Measurements from ENCODE around the gene KIF6.
"Not testable (repeated sequence)": the region's sequence is repeated elsewhere in the genome, so short reads cannot be mapped to it uniquely, and the experiment has no call there.

GRCh38 chr6:39677318-39677717 is 47.9 kb downstream of the KIF6 start:
- TF ChIP-seq POLR2A, CTCF (IDR thresholded peaks at IDR 0.05): not testable (repeated sequence)
